HepG2 (cell line): ENCODE data around the gene TMEM131. TPM values are rescaled to one million over a fixed set of nuclear protein-coding genes. Genes with fewer than 3 reads are reported as not detected.

Experiments used
- BRCA1 ChIP-seq: sonication (generic); formaldehyde crosslinking; IDR thresholded peaks from 2 replicates; pipeline ENCODE4 v1.4.0; 2020; ENCODE audit warnings: missing genetic modification reagents
- CBX5 ChIP-seq: sonication (generic); formaldehyde crosslinking; IDR thresholded peaks from 2 replicates; pipeline ENCODE4 v1.4.0; 2020; ENCODE audit warnings: missing genetic modification reagents, borderline replicate concordance
- E2F2 ChIP-seq: sonication (generic); formaldehyde crosslinking; IDR thresholded peaks from 2 replicates; pipeline ENCODE4 v1.4.0; 2020; ENCODE audit warnings: missing genetic modification reagents, borderline replicate concordance
- FOXA1 ChIP-seq, 2 experiments: fragments of 450-650 bp in 1 of 2; sonication (generic) in 1 of 2; formaldehyde crosslinking in 1 of 2; IDR thresholded peaks; 2 replicates each; pipeline versions ENCODE4 v1.4.0 to v1.6.1; 2016 to 2020; ENCODE audit warnings: missing genetic modification reagents in 1 of 2
- HHEX ChIP-seq: IDR thresholded peaks from 2 replicates; pipeline ENCODE4 v1.6.1; 2016; ENCODE audit warnings: control low read depth
- MLLT10 ChIP-seq: sonication (generic); formaldehyde crosslinking; IDR thresholded peaks from 2 replicates; pipeline ENCODE4 v1.4.0; 2020; ENCODE audit warnings: missing genetic modification reagents
- NR2C2 ChIP-seq: sonication (generic); formaldehyde crosslinking; IDR thresholded peaks from 2 replicates; pipeline ENCODE4 v1.4.0; 2020; ENCODE audit warnings: missing genetic modification reagents, mild to moderate bottlenecking, moderate library complexity, borderline replicate concordance
- SIN3A ChIP-seq: IDR thresholded peaks from 2 replicates; pipeline ENCODE4 v1.6.1; 2011; ENCODE audit warnings: low read depth, mild to moderate bottlenecking, control low read depth, low read length, borderline replicate concordance
- SIX1 ChIP-seq: sonication (generic); formaldehyde crosslinking; IDR thresholded peaks from 2 replicates; pipeline ENCODE4 v1.4.0; 2020; ENCODE audit warnings: missing genetic modification reagents, borderline replicate concordance
- SOX5 ChIP-seq: IDR thresholded peaks from 2 replicates; pipeline ENCODE4 v1.6.1; 2016; ENCODE audit warnings: borderline replicate concordance
- TARDBP ChIP-seq: sonication (generic); formaldehyde crosslinking; IDR thresholded peaks from 2 replicates; pipeline ENCODE4 v1.8.0; 2022; ENCODE audit warnings: mild to moderate bottlenecking, missing genetic modification reagents
- ZNF251 ChIP-seq: sonication (generic); formaldehyde crosslinking; IDR thresholded peaks from 2 replicates; pipeline ENCODE4 v1.9.0; 2021; ENCODE audit warnings: mild to moderate bottlenecking, missing genetic modification reagents
- ZNF598 ChIP-seq: sonication (generic); formaldehyde crosslinking; IDR thresholded peaks from 2 replicates; pipeline ENCODE4 v1.5.1; 2020; ENCODE audit warnings: mild to moderate bottlenecking, missing genetic modification reagents, borderline replicate concordance
- ZNF609 ChIP-seq: sonication (generic); formaldehyde crosslinking; IDR thresholded peaks from 2 replicates; pipeline ENCODE4 v1.4.0; 2020; ENCODE audit warnings: mild to moderate bottlenecking, missing genetic modification reagents, borderline replicate concordance
- polyA plus RNA-seq, 8 experiments: library from polyadenylated mRNA; depleted of rRNA in 3 of 8; stranded (reverse) in 7 of 8; unstranded in 1 of 8; fragments of >200 nt; fragmentation: Illumina TruSeq in 4 of 8; extraction: Trizol in 4 of 8; gene quantifications; 2 replicates each; pipeline versions ENCODE4 v1.2.1 to v1.2.3, GENCODE V29; 2011 to 2016; ENCODE audit warnings: low read depth in 4 of 8, missing spikeins in 1 of 8, mixed read lengths in 1 of 8; ENCODE audit not compliant: insufficient read depth in 1 of 8
- total RNA-seq, 5 experiments: library from RNA; depleted of rRNA; stranded (reverse); fragments of >200 nt; fragmentation: Illumina TruSeq; extraction: Trizol; gene quantifications; 2 replicates each; pipeline ENCODE4 v1.2.3, GENCODE V29; 2016; ENCODE audit warnings: low read depth in 1 of 5

Gene TMEM131
- total and polyA plus RNA-seq, 2 of the 13 experiments (the other 11 are each of a cell fraction or from before 2014, with no cell fraction given), result 17.9 to 19.5 TPM

GRCh38 chr2:97936199-97936598, 59.5 kb downstream of the TMEM131 start (continued):
- no peak for TF ChIP-seq E2F2 (CRISPR knock-in tag)
- TF ChIP-seq NR2C2 (CRISPR knock-in tag), result no peak
- no peak for TF ChIP-seq FOXA1 (IDR thresholded peaks at IDR 0.05)
- peak; percentile 86 for TF ChIP-seq FOXA1 (CRISPR knock-in tag; IDR thresholded peaks at IDR 0.05)
- no peak for TF ChIP-seq ZNF609 (CRISPR knock-in tag)
- no peak for TF ChIP-seq ZNF251 (CRISPR knock-in tag)
- TF ChIP-seq BRCA1 (CRISPR knock-in tag), result no peak
- TF ChIP-seq SIX1 (CRISPR knock-in tag), result 0 out of 2 replicates have a peak, but pooled peaks have one; percentile 66
- no peak for TF ChIP-seq MLLT10
- no peak for TF ChIP-seq HHEX (CRISPR knock-in tag)
- TF ChIP-seq SIN3A, result 0 out of 2 replicates have a peak, but pooled peaks have one; percentile 38
- TF ChIP-seq SOX5 (CRISPR knock-in tag), result no peak
- TF ChIP-seq CBX5, result no peak
- TF ChIP-seq ZNF598, result no peak
- 0 out of 2 replicates have a peak, but pooled peaks have one; percentile 22 for TF ChIP-seq TARDBP (CRISPR knock-in tag)
